ENCODE measurements around the gene NT5C1B.

NT5C1B gene

GRCh38 chr2:18599509-18600254 is 10.3 kb upstream of the NT5C1B start:
- DNase-seq (ENCODE audit: low spot score), result no peak

- DNase-seq (ENCODE audit: low spot score), result no peak
Observed at GRCh38 chr2:18598848-18599484, 9.6 kb upstream of the NT5C1B start.

GRCh38 chr2:18597618-18598017 is 8.2 kb upstream of the NT5C1B start:
- DNase-seq (ENCODE audit: low spot score), result no peak

GRCh38 chr2:18596993-18597392 is 7.6 kb upstream of the NT5C1B start:
- DNase-seq (ENCODE audit: low spot score), result no peak

GRCh38 chr2:18593496-18593895 is 4.1 kb upstream of the NT5C1B start:
- no peak for DNase-seq (ENCODE audit: low spot score)

- no peak for DNase-seq (ENCODE audit: low spot score)
Observed at GRCh38 chr2:18592372-18592771, 3.0 kb upstream of the NT5C1B start.

- DNase-seq (ENCODE audit: low spot score), result no peak
Observed at GRCh38 chr2:18588802-18589201, 567 bp downstream of the NT5C1B start.

- DNase-seq (ENCODE audit: low spot score), result no peak
Observed at GRCh38 chr2:18588049-18588448, 1.3 kb downstream of the NT5C1B start.

GRCh38 chr2:18585526-18585925 is 3.8 kb downstream of the NT5C1B start:
- no peak for DNase-seq (ENCODE audit: low spot score)

- DNase-seq (ENCODE audit: low spot score), result no peak
Observed at GRCh38 chr2:18584608-18584954, 4.8 kb downstream of the NT5C1B start.

GRCh38 chr2:18583905-18584607 is 5.3 kb downstream of the NT5C1B start:
- no peak for DNase-seq (ENCODE audit: low spot score)

- DNase-seq (ENCODE audit: low spot score), result no peak
Observed at GRCh38 chr2:18580606-18581005, 8.8 kb downstream of the NT5C1B start.

- no peak for DNase-seq (ENCODE audit: low spot score)
Observed at GRCh38 chr2:18578033-18578432, 11.3 kb downstream of the NT5C1B start.

- no peak for DNase-seq (ENCODE audit: low spot score)
Observed at GRCh38 chr2:18566145-18566769, 23.1 kb downstream of the NT5C1B start.

GRCh38 chr2:18560797-18561085 is 28.6 kb downstream of the NT5C1B start:
- DNase-seq (ENCODE audit: low spot score), result no peak

- DNase-seq (ENCODE audit: low spot score), result peak; percentile 96
Observed at GRCh38 chr2:18560031-18560796, 29.2 kb downstream of the NT5C1B start, which contains the start of gene RDH14. RDH14 (minus strand) TSS chr2:18560653; CDS start chr2:18560572, 81 bp downstream.

- no peak for DNase-seq (ENCODE audit: low spot score)
Observed at GRCh38 chr2:18559531-18560030, 29.8 kb downstream of the NT5C1B start.

- DNase-seq (ENCODE audit: low spot score), result no peak
Observed at GRCh38 chr2:18558458-18558857, 30.9 kb downstream of the NT5C1B start.

- DNase-seq (ENCODE audit: low spot score), result no peak
Observed at GRCh38 chr2:18557121-18557520, 32.2 kb downstream of the NT5C1B start.

- no peak for DNase-seq (ENCODE audit: low spot score)
Observed at GRCh38 chr2:18552351-18553077, 36.9 kb downstream of the NT5C1B start.

GRCh38 chr2:18551623-18552022 is 37.7 kb downstream of the NT5C1B start:
- no peak for DNase-seq (ENCODE audit: low spot score)
